Measurements from ENCODE around the gene TNNC1. TPM values are rescaled to one million over a fixed set of nuclear protein-coding genes. Genes with fewer than 3 reads are reported as not detected.

TNNC1 gene
- total RNA-seq, 1 donor from 2014 or later = 4.0 TPM

DNA sequence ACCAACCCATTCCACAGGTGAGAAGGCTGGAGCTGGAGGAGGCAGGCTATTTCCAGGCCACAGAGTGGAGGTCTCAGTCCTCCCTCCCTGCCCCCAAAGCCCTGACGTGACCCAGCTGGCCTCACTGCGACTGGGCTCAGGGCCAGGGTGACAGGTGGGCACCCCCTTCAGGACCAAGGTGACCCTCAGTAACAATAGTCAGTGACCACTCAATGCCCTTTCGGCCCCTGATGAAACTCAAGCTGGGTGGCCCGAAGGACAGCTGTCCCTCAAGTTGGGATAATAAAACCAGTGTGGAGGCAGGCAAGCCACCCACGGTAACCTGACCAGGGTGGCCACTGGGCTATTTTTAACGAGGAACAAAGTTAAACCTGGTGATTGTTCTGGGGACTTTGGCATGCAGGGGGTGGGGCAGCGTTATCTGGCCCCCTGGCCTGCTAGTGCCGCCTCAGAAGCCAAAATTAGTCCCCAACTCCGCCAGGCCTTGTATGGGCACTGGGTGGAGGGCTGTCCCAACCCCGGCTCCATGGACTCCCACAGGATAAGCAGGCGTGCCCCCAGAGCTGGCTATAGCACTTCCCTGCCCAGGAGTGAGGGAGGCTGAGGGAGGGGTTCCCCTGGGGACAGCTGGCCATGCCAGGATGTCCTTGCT is 1.1 kb downstream of the TNNC1 start:
- Mint-ChIP-seq H3K36me3 (peaks cover 6% of the 10 kb centered on the region), H3K9me3 (no peaks in the 10 kb centered on the region), H3K4me1 (peaks cover 44% of the 10 kb centered on the region), H3K4me3 (no peak overlapping the region), H3K27ac (no peak overlapping the region), H3K27me3 (ENCODE audit: low read depth) (no peaks in the 10 kb centered on the region)
- TF ChIP-seq, protein P1, sequence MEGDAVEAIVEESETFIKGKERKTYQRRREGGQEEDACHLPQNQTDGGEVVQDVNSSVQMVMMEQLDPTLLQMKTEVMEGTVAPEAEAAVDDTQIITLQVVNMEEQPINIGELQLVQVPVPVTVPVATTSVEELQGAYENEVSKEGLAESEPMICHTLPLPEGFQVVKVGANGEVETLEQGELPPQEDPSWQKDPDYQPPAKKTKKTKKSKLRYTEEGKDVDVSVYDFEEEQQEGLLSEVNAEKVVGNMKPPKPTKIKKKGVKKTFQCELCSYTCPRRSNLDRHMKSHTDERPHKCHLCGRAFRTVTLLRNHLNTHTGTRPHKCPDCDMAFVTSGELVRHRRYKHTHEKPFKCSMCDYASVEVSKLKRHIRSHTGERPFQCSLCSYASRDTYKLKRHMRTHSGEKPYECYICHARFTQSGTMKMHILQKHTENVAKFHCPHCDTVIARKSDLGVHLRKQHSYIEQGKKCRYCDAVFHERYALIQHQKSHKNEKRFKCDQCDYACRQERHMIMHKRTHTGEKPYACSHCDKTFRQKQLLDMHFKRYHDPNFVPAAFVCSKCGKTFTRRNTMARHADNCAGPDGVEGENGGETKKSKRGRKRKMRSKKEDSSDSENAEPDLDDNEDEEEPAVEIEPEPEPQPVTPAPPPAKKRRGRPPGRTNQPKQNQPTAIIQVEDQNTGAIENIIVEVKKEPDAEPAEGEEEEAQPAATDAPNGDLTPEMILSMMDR (IDR thresholded peaks at IDR 0.05; ENCODE audit: unreplicated experiment) = no peak
- no peak for DNase-seq (ENCODE audit: low spot score in 2 of 2, unreplicated experiment in 2 of 2)

DNA sequence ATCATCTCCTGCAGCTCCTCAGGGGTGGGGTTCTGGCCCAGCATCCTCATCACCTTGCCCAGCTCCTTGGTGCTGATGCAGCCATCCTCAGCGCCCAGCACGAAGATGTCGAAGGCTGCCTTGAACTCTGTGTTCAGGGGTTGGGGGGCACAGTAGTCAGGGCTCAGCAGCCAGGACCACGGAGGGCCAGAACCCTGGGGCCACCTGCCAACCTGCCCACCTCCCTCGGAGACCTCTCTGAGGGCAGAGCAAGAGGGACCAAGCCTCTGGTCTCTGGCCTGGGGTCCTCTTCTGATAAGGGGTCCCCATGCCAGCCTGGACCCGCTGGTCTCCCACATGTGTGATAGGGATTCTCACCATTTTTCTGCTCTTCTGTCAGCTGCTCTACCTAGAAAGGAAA is 1.7 kb downstream of the TNNC1 start:
- H3K27me3 Mint-ChIP-seq (ENCODE audit: low read depth) = no peaks in the 10 kb centered on the region
- H3K9me3 Mint-ChIP-seq = no peaks in the 10 kb centered on the region
- H3K27ac Mint-ChIP-seq = no peak overlapping the region
- TF ChIP-seq, protein P1 (IDR thresholded peaks at IDR 0.05; ENCODE audit: unreplicated experiment) = no peak
- H3K4me1 Mint-ChIP-seq = peaks cover 40% of the 10 kb centered on the region
- H3K36me3 Mint-ChIP-seq = peaks cover 2% of the 10 kb centered on the region
- DNase-seq (ENCODE audit: low spot score in 2 of 2, unreplicated experiment in 2 of 2) = no peak
- no peak overlapping the region for H3K4me3 Mint-ChIP-seq

DNA sequence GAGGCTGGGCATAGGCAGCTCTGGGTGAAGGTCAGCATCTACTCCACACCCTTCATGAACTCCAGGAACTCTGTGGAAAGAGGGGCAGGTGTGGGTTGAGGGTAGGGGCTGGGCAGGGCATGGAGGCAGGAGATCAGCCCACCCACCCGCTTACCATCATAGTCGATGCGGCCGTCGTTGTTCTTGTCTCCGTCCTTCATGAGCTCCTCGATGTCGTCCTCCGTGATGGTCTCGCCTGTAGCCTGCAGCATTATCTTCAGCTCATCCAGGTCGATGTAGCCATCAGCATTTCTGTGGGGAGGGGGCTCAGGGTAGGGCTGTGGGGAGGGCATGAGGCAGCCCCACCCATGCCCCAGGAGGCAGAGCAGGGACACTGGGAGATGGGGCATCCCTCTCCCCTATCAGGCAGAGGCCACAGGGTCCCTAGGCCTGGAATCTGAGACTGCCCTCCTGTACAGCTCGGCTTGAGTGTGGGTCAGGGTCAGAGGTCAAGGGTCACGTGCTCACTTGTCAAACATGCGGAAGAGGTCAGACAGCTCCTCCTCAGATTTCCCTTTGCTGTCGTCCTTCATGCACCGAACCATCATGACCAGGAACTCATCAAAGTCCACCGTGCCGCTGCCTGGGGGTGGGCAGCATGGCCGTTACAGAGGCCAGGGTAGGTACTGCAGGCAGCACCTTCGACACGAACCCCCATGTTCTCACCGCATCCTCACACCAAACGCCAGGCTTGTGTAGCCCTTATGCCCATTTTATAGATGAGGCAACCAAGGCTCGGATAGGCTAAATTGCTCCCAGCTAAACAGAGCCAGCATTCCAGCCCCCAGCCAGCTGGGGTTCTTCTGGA is 2.4 kb downstream of the TNNC1 start:
- Mint-ChIP-seq H3K27ac (no peak overlapping the region), H3K4me3 (no peak overlapping the region), H3K27me3 (ENCODE audit: low read depth) (no peaks in the 10 kb centered on the region), H3K4me1 (peaks cover 36% of the 10 kb centered on the region), H3K9me3 (no peaks in the 10 kb centered on the region), H3K36me3 (no peaks in the 10 kb centered on the region)
- DNase-seq (ENCODE audit: low spot score in 2 of 2, unreplicated experiment in 2 of 2) = no peak
- TF ChIP-seq, protein P1 (IDR thresholded peaks at IDR 0.05; ENCODE audit: unreplicated experiment) = no peak

DNA sequence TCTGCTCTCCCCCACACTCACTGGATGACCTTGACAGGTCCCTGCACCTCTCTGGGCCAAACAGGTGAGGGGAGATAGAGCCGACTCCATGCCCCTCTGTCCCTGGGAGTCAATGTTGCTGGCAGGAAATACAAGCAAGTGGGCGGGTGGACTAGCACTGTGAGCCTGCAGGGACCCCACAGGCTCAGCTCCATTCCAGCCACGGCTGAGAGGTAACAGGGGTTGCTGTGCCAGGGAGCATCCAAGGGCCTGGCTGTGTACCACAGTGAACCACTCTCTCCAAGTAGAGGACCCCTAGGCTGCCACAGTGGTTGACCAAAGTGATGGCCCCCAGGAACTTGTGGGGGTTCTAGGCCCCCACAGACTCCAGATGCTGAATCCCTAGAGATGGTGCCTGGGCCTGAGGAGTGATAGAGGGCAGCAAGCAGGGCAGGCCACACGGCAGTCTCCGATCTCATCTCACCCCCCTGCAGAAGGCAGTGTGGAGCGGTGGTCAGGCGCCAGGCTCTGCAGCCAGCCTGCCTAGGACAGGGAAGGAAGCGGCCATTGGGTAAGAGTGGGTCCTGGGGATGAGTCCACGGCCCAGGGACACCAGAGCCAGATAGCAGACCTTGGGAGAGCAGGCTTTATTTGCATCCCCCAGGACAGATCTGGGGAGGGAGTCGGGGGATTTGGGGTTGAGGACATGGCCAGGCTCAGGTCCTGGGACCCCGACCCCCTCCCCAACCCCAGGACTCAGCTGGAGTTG is 3.2 kb downstream of the TNNC1 start:
- H3K4me1 Mint-ChIP-seq = peaks cover 32% of the 10 kb centered on the region
- H3K27me3 Mint-ChIP-seq (ENCODE audit: low read depth) = no peaks in the 10 kb centered on the region
- DNase-seq (ENCODE audit: low spot score in 2 of 2, unreplicated experiment in 2 of 2) = no peak
- H3K36me3 Mint-ChIP-seq = no peaks in the 10 kb centered on the region
- peak overlapping the region; percentile 94 for H3K27ac Mint-ChIP-seq
- no peaks in the 10 kb centered on the region for H3K9me3 Mint-ChIP-seq
- TF ChIP-seq, protein P1 (IDR thresholded peaks at IDR 0.05; ENCODE audit: unreplicated experiment) = no peak
- no peak overlapping the region for H3K4me3 Mint-ChIP-seq

DNA sequence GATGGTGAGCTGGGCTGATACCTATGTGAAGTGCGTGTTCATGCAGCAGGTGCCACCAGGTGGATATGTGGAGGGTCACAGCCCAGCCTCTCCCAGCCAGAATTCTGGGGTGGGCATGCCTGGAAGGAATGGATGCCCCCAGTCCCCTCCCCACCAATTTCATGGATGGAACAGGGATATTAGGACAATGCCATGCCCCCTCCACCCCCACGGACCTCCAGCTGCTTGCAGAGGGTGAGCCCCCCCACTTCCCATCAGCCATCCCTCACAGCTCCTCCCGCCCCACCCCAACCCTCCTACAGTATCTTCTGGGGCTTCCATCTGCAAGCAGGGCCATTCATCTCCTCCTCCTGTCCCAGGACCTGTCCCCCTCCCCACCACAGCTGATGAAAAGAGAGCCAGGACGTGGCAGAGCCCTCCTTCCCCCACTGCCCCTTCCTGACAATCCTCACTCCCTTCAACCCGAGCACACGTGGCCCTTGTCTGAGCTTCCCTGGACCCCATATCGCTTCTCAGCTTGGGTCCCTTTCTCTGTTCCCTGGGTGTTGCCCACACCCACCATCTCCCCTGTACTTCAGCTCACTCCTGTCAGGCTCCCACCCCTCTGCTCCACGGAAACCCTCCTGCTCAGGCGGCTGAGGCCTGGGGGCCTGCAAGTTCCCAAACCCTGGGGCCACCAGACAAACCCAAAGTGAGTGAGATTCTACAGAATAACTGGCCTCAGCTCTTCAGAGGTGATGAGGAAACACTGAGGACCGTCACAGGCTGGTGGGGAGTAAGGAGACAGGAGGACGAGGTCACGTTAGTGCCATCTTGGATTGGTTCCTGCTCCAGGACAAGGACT is 6.1 kb downstream of the TNNC1 start:
- no peak for DNase-seq (ENCODE audit: low spot score in 2 of 2, unreplicated experiment in 2 of 2)
- Mint-ChIP-seq H3K27ac (peak overlapping the region; percentile 21), H3K27me3 (ENCODE audit: low read depth) (no peaks in the 10 kb centered on the region), H3K4me3 (no peak overlapping the region), H3K9me3 (no peaks in the 10 kb centered on the region), H3K4me1 (peaks cover 18% of the 10 kb centered on the region), H3K36me3 (no peaks in the 10 kb centered on the region)
- TF ChIP-seq, protein P1 (IDR thresholded peaks at IDR 0.05; ENCODE audit: unreplicated experiment) = no peak
